Measurements from ENCODE around the gene CALML6. TPM values are rescaled to one million over a fixed set of nuclear protein-coding genes. Genes with fewer than 3 reads are reported as not detected.

The CALML6 gene
- polyA plus RNA-seq, 3 donors: 0.24 TPM; not detected in 2

GRCh38 chr1:1899967-1900327, 15.1 kb upstream of the CALML6 start:
- no peak overlapping the region for H3K4me2 ChIP-seq (replicated peaks; ENCODE audit: extremely low read depth, low read length, poor library complexity, severe bottlenecking)
- H3K4me3 Mint-ChIP-seq: no peak overlapping the region

GRCh38 chr1:1900883-1901640, 14.0 kb upstream of the CALML6 start:
- H3K27ac ChIP-seq (ENCODE audit: low read depth in 1 of 2, low read length in 2 of 2): no peak overlapping the region
- no peak overlapping the region for H2AFZ ChIP-seq (ENCODE audit: insufficient read depth, low read depth, low read length, poor library complexity, severe bottlenecking)
- H3K4me2 ChIP-seq (replicated peaks; ENCODE audit: extremely low read depth, low read length, poor library complexity, severe bottlenecking): no peak overlapping the region
- intact Hi-C loops (cut with micrococcal nuclease): no loop called here
- 84% methylated on average over 10 of the region's 14 CpGs for WGBS (ENCODE audit: insufficient coverage)
- H3K9me3 ChIP-seq (replicated peaks in 1 of 2; ENCODE audit: control insufficient read depth in 1 of 2, insufficient read depth in 1 of 2, low read length in 2 of 2): peaks cover 0 to 6% of the 10 kb centered on the region in 2 donors
- TF ChIP-seq CTCF (IDR thresholded peaks at IDR 0.05): no peak
- DNase-seq: no peak
- H3K27me3 ChIP-seq (ENCODE audit: control insufficient read depth in 2 of 2, insufficient read depth in 2 of 2, low read length in 2 of 2): peaks cover 0 to 10% of the 10 kb centered on the region in 2 donors
- H4K20me1 ChIP-seq (ENCODE audit: insufficient read depth, low read length): no peaks in the 10 kb centered on the region
- Mint-ChIP-seq H3K36me3 (no peaks in the 10 kb centered on the region), H3K4me3 (no peak overlapping the region), H3K4me1 (peaks cover 5% of the 10 kb centered on the region), H3K27me3 (ENCODE audit: low read depth in 3 of 3) (peaks cover 12 to 28% (median 13%) of the 10 kb centered on the region in 3 donors), H3K9me3 (peaks cover 0 to 7% (median 3%) of the 10 kb centered on the region in 7 donors), H3K27ac (no peak overlapping the region)
- H3K4me3 ChIP-seq (replicated peaks in 1 of 3; ENCODE audit: low read depth in 2 of 3, low read length in 3 of 3): no peak overlapping the region
- H3K4me1 ChIP-seq (ENCODE audit: control insufficient read depth in 1 of 2, insufficient read depth in 2 of 2, low read length in 2 of 2): peaks cover 3 to 7% of the 10 kb centered on the region in 2 donors
- no peak overlapping the region for H3K9ac ChIP-seq (ENCODE audit: insufficient read depth, low read length, poor library complexity, severe bottlenecking)
- H3K79me2 ChIP-seq (ENCODE audit: insufficient read depth, low read length): no peaks in the 10 kb centered on the region
- no peaks in the 10 kb centered on the region for H3K36me3 ChIP-seq (replicated peaks in 1 of 2; ENCODE audit: control insufficient read depth in 1 of 2, insufficient read depth in 2 of 2, low read length in 2 of 2)

More at GRCh38 chr1:1899967-1900327, 15.1 kb upstream of the CALML6 start:
- no peak overlapping the region for H2AFZ ChIP-seq (ENCODE audit: insufficient read depth, low read depth, low read length, poor library complexity, severe bottlenecking)
- peaks cover 3 to 7% of the 10 kb centered on the region in 2 donors for H3K4me1 ChIP-seq (ENCODE audit: control insufficient read depth in 1 of 2, insufficient read depth in 2 of 2, low read length in 2 of 2)
- Mint-ChIP-seq H3K36me3 (no peaks in the 10 kb centered on the region), H3K4me1 (peaks cover 4% of the 10 kb centered on the region), H3K27me3 (ENCODE audit: low read depth in 3 of 3) (peaks cover 18 to 39% (median 19%) of the 10 kb centered on the region in 3 donors), H3K9me3 (peaks cover 0 to 7% (median 5%) of the 10 kb centered on the region in 7 donors), H3K27ac (no peak overlapping the region)
- no peak overlapping the region for H3K9ac ChIP-seq (ENCODE audit: insufficient read depth, low read length, poor library complexity, severe bottlenecking)
- H4K20me1 ChIP-seq (ENCODE audit: insufficient read depth, low read length): no peaks in the 10 kb centered on the region
- WGBS (ENCODE audit: insufficient coverage): 57% methylated on average over 4 of the region's 9 CpGs
- peaks cover 0 to 6% of the 10 kb centered on the region in 2 donors for H3K9me3 ChIP-seq (replicated peaks in 1 of 2; ENCODE audit: control insufficient read depth in 1 of 2, insufficient read depth in 1 of 2, low read length in 2 of 2)
- no peaks in the 10 kb centered on the region for H3K36me3 ChIP-seq (replicated peaks in 1 of 2; ENCODE audit: control insufficient read depth in 1 of 2, insufficient read depth in 2 of 2, low read length in 2 of 2)
- intact Hi-C loops (cut with micrococcal nuclease): loop anchor here in 1 of 2 donors (10.0 kb wide), 1 partner anchor 55 kb away; no protein-coding TSS in a partner anchor
- peaks cover 0 to 18% of the 10 kb centered on the region in 2 donors for H3K27me3 ChIP-seq (ENCODE audit: control insufficient read depth in 2 of 2, insufficient read depth in 2 of 2, low read length in 2 of 2)
- H3K79me2 ChIP-seq (ENCODE audit: insufficient read depth, low read length): no peaks in the 10 kb centered on the region
- no peak for TF ChIP-seq CTCF (IDR thresholded peaks at IDR 0.05)
- no peak overlapping the region for H3K4me3 ChIP-seq (replicated peaks in 1 of 3; ENCODE audit: low read depth in 2 of 3, low read length in 3 of 3)
- H3K27ac ChIP-seq (ENCODE audit: low read depth in 1 of 2, low read length in 2 of 2): no peak overlapping the region
- DNase-seq: no peak

All from CD14-positive monocyte (primary cell).